Testis (tissue), 5 donors: Measurements from ENCODE around the gene WDCP. TPM values are rescaled to one million over a fixed set of nuclear protein-coding genes. Genes with fewer than 3 reads are reported as not detected.
"Not testable (repeated sequence)": the region's sequence is repeated elsewhere in the genome, so short reads cannot be mapped to it uniquely, and the experiment has no call there.

ENCODE experiments used
- DNase-seq: peaks from one replicate; pipeline ENCODE4 v3.0.0-alpha.2; 2019
- H3K27ac ChIP-seq, 2 donors: fragments of 200-600 bp; sonication (generic); one replicate each; pipeline ENCODE4 v1.5.1; 2019
- H3K27me3 ChIP-seq: fragments of 200-600 bp; sonication (generic); one replicate; pipeline ENCODE4 v1.5.1; 2019
- H3K36me3 ChIP-seq: fragments of 200-600 bp; sonication (generic); one replicate; pipeline ENCODE4 v1.5.1; 2017; ENCODE audit warnings: low read depth; ENCODE audit errors: missing control alignments
- H3K4me1 ChIP-seq: fragments of 200-600 bp; sonication (generic); one replicate; pipeline ENCODE4 v1.5.1; 2019
- H3K4me3 ChIP-seq, 2 donors: fragments of 200-600 bp; sonication (generic); one replicate each; pipeline ENCODE4 v1.5.1; 2017 to 2019
- H3K9me3 ChIP-seq: fragments of 200-600 bp; sonication (generic); one replicate; pipeline ENCODE4 v1.5.1; 2017
- POLR2A ChIP-seq: fragments of 450-650 bp; IDR thresholded peaks from one replicate; pipeline ENCODE4 v1.6.1; 2017; ENCODE audit warnings: antibody characterized with exemption, mild to moderate bottlenecking, moderate library complexity
- WGBS, 2 donors: methylation state at CpG; one replicate each; pipeline ENCODE4 v1.1.5; 2018; 5-methylcytosine and 5-hydroxymethylcytosine counted together
- intact Hi-C: fragments of 100-400 bp; cut with DNase I; formaldehyde crosslinking; loops from one replicate; pipeline ENCODE4 v1.15.1; 2023; ENCODE audit warnings: low total_unique reads
- long read RNA-seq, 2 donors: transcript quantifications; one replicate each; lab custom pipeline, GENCODE V29; 2026
- polyA plus RNA-seq: library from polyadenylated mRNA; stranded (reverse); fragments of 350-450 nt; fragmentation: Illumina TruSeq; extraction: RNeasy Lipid Tissue Mini Kit (QIAGEN cat#74804); gene quantifications from one replicate; pipeline ENCODE4 v1.2.3, GENCODE V29; 2014; ENCODE audit warnings: low read depth, low replicate concordance; ENCODE audit not compliant: insufficient read depth
- total RNA-seq, 2 donors: library from RNA; depleted of rRNA; stranded (reverse); fragments of >200 nt; gene quantifications; one replicate each; pipeline ENCODE4 v1.2.3, GENCODE V29; 2016
- TF ChIP-seq, protein P1 (sequence below), 3 experiments: fragments of 450-650 bp in 2 of 3; fragments of 200-600 bp in 1 of 3; sonication (generic) in 1 of 3; IDR thresholded peaks; one replicate each; pipeline ENCODE4 v1.5.1; 2016 to 2019; ENCODE audit warnings: antibody characterized with exemption in 3 of 3, mild to moderate bottlenecking in 2 of 3, moderate library complexity in 1 of 3

The WDCP gene, protein sequence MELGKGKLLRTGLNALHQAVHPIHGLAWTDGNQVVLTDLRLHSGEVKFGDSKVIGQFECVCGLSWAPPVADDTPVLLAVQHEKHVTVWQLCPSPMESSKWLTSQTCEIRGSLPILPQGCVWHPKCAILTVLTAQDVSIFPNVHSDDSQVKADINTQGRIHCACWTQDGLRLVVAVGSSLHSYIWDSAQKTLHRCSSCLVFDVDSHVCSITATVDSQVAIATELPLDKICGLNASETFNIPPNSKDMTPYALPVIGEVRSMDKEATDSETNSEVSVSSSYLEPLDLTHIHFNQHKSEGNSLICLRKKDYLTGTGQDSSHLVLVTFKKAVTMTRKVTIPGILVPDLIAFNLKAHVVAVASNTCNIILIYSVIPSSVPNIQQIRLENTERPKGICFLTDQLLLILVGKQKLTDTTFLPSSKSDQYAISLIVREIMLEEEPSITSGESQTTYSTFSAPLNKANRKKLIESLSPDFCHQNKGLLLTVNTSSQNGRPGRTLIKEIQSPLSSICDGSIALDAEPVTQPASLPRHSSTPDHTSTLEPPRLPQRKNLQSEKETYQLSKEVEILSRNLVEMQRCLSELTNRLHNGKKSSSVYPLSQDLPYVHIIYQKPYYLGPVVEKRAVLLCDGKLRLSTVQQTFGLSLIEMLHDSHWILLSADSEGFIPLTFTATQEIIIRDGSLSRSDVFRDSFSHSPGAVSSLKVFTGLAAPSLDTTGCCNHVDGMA
- 10 to 100 TPM in 1 of 2 donors, 1 to 10 TPM in 1; 9.8 to 11.5 TPM for total RNA-seq
- polyA plus RNA-seq: 10.4 TPM
- long read RNA-seq, donor 1, partial matches to known transcripts: 19 of 19 reads
- long read RNA-seq, donor 1, other reads (novel, unspliced or antisense): 0 of 19 reads
- long read RNA-seq, donor 2, partial matches to known transcripts: 5 of 5 reads
- long read RNA-seq, donor 2, other reads (novel, unspliced or antisense): 0 of 5 reads

- H3K36me3 ChIP-seq: no peaks in the 10 kb centered on the region
- intact Hi-C loops: no loop called here
- 0 to 1% methylated on average over 32 to 38 of the region's 38 CpGs for WGBS, 2 donors
- peak within 1 kb of the TSS; percentile 78 to 87 for H3K4me3 ChIP-seq
- TF ChIP-seq POLR2A: no peak
- TF ChIP-seq, protein P1, sequence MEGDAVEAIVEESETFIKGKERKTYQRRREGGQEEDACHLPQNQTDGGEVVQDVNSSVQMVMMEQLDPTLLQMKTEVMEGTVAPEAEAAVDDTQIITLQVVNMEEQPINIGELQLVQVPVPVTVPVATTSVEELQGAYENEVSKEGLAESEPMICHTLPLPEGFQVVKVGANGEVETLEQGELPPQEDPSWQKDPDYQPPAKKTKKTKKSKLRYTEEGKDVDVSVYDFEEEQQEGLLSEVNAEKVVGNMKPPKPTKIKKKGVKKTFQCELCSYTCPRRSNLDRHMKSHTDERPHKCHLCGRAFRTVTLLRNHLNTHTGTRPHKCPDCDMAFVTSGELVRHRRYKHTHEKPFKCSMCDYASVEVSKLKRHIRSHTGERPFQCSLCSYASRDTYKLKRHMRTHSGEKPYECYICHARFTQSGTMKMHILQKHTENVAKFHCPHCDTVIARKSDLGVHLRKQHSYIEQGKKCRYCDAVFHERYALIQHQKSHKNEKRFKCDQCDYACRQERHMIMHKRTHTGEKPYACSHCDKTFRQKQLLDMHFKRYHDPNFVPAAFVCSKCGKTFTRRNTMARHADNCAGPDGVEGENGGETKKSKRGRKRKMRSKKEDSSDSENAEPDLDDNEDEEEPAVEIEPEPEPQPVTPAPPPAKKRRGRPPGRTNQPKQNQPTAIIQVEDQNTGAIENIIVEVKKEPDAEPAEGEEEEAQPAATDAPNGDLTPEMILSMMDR (IDR thresholded peaks at IDR 0.05): no peak
- peaks cover 4% of the 10 kb centered on the region for H3K4me1 ChIP-seq
- H3K9me3 ChIP-seq: no peaks in the 10 kb centered on the region
- peak; percentile 100 for DNase-seq
- H3K27ac ChIP-seq: peak within 1 kb of the TSS; percentile 28 to 56
- no peaks in the 10 kb centered on the region for H3K27me3 ChIP-seq
Measured at GRCh38 chr2:24046930-24047702, at the start of gene WDCP. Gene WDCP (minus strand): TSS chr2:24047391. CDS start chr2:24039494, 7,897 bp downstream.

DNA sequence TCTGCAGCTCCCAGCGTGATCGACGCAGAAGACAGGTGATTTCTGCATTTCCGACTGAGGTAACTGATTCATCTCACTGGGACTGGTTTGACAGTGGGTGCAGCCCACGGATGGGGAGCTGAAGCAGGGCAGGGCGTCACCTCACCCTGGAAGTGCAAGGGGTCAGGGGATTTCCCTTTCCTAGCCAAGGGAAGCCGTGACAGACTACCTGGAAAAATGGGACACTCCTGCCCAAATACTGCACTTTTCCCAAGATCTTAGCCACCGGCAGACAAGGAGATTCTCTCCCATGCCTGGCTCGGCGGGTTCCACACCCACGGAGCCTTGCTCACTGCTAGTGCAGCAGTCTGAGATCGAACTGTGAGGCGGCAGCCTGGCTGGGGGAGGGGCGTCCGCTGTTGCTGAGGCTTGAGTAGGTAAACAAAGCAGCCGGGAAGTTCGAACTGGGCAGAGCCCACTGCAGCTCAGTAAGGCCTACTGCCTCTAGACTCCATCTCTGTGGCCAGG is 48.0 kb upstream of the WDCP start:
- H3K4me3 ChIP-seq, H3K27ac ChIP-seq, intact Hi-C loops, H3K27me3 ChIP-seq, H3K36me3 ChIP-seq, H3K9me3 ChIP-seq, DNase-seq, H3K4me1 ChIP-seq: not testable (repeated sequence)
- WGBS, 2 donors: 84 to 89% methylated on average over 17 of the region's 17 CpGs

DNA sequence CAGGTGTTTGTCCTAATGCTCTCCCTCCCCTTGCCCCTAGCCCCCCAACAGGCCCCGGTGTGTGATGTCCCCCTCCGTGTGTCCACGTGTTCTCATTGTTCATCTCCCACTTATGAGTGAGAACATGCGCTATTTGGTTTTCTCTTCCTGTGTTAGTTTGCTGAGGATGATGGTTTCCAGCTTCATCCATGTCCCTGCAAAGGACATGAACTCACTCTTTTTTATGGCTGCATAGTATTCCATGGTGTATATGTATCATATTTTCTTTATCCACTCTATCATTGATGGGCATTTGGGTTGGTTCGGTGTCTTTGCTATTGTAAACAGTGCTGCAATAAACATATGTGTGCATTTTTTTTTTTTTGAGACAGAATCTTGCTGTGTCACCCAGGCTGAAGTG is 46.1 kb upstream of the WDCP start:
- DNase-seq, H3K27me3 ChIP-seq, H3K36me3 ChIP-seq, intact Hi-C loops, H3K27ac ChIP-seq, H3K4me1 ChIP-seq, H3K9me3 ChIP-seq, H3K4me3 ChIP-seq: not testable (repeated sequence)
- WGBS, 2 donors: 97 to 98% methylated on average over 5 of the region's 5 CpGs

- intact Hi-C loops: no loop called here
- Histone ChIP-seq H3K36me3 (no peaks in the 10 kb centered on the region), H3K9me3 (no peaks in the 10 kb centered on the region), H3K27ac (no peak overlapping the region), H3K4me1 (peaks cover 7% of the 10 kb centered on the region), H3K4me3 (no peak overlapping the region), H3K27me3 (no peaks in the 10 kb centered on the region)
- WGBS, 2 donors: 74 to 76% methylated on average over 2 of the region's 2 CpGs
- TF ChIP-seq POLR2A: no peak
- TF ChIP-seq, protein P1 (IDR thresholded peaks at IDR 0.05): no peak
- no peak for DNase-seq
Measured at GRCh38 chr2:24088821-24089359, 41.7 kb upstream of the WDCP start.

- Histone ChIP-seq H3K4me1 (peaks cover 10% of the 10 kb centered on the region), H3K36me3 (no peaks in the 10 kb centered on the region), H3K27ac (no peak overlapping the region), H3K4me3 (no peak overlapping the region), H3K9me3 (no peaks in the 10 kb centered on the region), H3K27me3 (no peaks in the 10 kb centered on the region)
- no peak for DNase-seq
- TF ChIP-seq, protein P1 (IDR thresholded peaks at IDR 0.05): no peak
- no peak for TF ChIP-seq POLR2A
- 87 to 88% methylated on average over 3 of the region's 3 CpGs for WGBS, 2 donors
- intact Hi-C loops: no loop called here
Measured at GRCh38 chr2:24087032-24087431, 39.8 kb upstream of the WDCP start.
